Epidermal melanocyte (primary cell): ENCODE results near the gene TTYH1.
A peak's percentile ranks its signal among the peaks of the same experiment; 100 is the strongest.

Experiments used
- DNase-seq: peaks from one replicate; pipeline ENCODE4 v3.0.0; 2011; ENCODE audit warnings: low spot score; ENCODE audit not compliant: insufficient read length

Gene TTYH1

GRCh38 chr19:54392105-54392504 lies 23.2 kb upstream of the TTYH1 start:
- no peak for DNase-seq

- no peak for DNase-seq
Observed at GRCh38 chr19:54393381-54393780, 21.9 kb upstream of the TTYH1 start.

- no peak for DNase-seq
Observed at GRCh38 chr19:54395685-54396084, 19.6 kb upstream of the TTYH1 start.

GRCh38 chr19:54399189-54399588 lies 16.1 kb upstream of the TTYH1 start:
- no peak for DNase-seq

- no peak for DNase-seq
Observed at GRCh38 chr19:54400913-54401312, 14.4 kb upstream of the TTYH1 start.

GRCh38 chr19:54403054-54403453 lies 12.2 kb upstream of the TTYH1 start:
- DNase-seq: no peak

GRCh38 chr19:54405628-54406027 lies 9.6 kb upstream of the TTYH1 start:
- DNase-seq: no peak

GRCh38 chr19:54407780-54408179 lies 7.5 kb upstream of the TTYH1 start:
- DNase-seq: no peak

- no peak for DNase-seq
Observed at GRCh38 chr19:54408456-54409026, 6.7 kb upstream of the TTYH1 start.

- no peak for DNase-seq
Observed at GRCh38 chr19:54411033-54411432, 4.2 kb upstream of the TTYH1 start.

GRCh38 chr19:54412877-54413276 lies 2.4 kb upstream of the TTYH1 start:
- DNase-seq: no peak

GRCh38 chr19:54414156-54414555 lies 1.1 kb upstream of the TTYH1 start:
- DNase-seq: no peak

GRCh38 chr19:54415901-54416673 lies 823 bp downstream of the TTYH1 start:
- DNase-seq: peak; percentile 17

GRCh38 chr19:54416695-54417491 lies 1.6 kb downstream of the TTYH1 start:
- DNase-seq: peak; percentile 9

- DNase-seq: peak; percentile 42
Observed at GRCh38 chr19:54418030-54418929, 3.0 kb downstream of the TTYH1 start.

GRCh38 chr19:54418930-54419800 lies 3.9 kb downstream of the TTYH1 start:
- DNase-seq: peak; percentile 12

- DNase-seq: no peak
Observed at GRCh38 chr19:54420068-54420382, 4.8 kb downstream of the TTYH1 start.

- DNase-seq: peak; percentile 49
Observed at GRCh38 chr19:54420383-54421168, 5.3 kb downstream of the TTYH1 start.

GRCh38 chr19:54421169-54421516 lies 5.9 kb downstream of the TTYH1 start:
- DNase-seq: no peak

GRCh38 chr19:54421521-54421920 lies 6.3 kb downstream of the TTYH1 start:
- peak; percentile 4 for DNase-seq
